ENCODE measurements around the gene ATAD3B. TPM values are rescaled to one million over a fixed set of nuclear protein-coding genes. Genes with fewer than 3 reads are reported as not detected.

ATAD3B gene
- total and polyA plus RNA-seq, 2 of the 13 experiments (the other 11 are each of a cell fraction or from before 2014, with no cell fraction given) = 9.6 to 31.1 TPM

DNA sequence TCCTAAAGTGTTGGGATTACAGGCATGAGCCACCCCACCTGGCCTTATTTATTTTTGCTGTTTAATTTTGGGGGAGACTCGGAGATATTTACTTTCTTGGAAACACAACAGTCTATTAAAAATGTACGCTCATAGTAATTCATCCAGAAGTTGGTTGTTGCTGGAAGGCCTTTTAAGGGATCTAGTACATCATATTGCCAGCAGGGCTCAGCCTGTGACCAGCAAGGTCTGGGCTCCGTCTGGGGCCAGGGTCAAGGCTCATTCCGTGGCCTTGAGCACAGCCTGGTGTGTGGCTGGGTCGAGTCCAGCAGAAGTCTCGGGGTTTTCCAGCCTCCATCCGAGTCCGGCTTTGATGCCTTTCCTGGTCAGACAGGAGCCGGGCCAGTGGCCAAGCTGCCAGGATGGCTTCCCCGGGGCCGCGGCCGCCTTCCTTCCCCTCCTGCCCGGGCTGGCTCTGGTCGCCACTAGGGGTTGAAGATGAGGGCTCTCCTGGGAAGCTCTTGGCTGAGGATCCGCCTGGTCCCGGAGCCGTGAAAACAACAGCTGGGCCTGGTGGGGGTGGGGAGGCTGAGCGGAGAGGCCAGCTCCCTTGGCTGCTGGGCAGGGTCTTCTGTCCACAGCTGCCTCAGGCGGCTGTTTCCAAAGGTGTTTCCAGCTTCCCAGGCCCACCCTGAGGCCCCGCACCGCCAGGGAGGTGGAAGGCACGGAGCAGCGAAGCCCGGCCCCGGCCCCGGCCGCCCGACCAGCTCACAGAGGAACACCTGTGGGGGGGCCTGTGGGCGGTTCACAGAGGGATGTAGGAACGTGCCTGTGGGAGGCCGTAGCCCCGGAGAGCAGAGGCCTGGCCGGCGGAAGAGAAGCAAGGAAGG is 41.2 kb upstream of the ATAD3B start (continued):
- TF ChIP-seq, protein P1, sequence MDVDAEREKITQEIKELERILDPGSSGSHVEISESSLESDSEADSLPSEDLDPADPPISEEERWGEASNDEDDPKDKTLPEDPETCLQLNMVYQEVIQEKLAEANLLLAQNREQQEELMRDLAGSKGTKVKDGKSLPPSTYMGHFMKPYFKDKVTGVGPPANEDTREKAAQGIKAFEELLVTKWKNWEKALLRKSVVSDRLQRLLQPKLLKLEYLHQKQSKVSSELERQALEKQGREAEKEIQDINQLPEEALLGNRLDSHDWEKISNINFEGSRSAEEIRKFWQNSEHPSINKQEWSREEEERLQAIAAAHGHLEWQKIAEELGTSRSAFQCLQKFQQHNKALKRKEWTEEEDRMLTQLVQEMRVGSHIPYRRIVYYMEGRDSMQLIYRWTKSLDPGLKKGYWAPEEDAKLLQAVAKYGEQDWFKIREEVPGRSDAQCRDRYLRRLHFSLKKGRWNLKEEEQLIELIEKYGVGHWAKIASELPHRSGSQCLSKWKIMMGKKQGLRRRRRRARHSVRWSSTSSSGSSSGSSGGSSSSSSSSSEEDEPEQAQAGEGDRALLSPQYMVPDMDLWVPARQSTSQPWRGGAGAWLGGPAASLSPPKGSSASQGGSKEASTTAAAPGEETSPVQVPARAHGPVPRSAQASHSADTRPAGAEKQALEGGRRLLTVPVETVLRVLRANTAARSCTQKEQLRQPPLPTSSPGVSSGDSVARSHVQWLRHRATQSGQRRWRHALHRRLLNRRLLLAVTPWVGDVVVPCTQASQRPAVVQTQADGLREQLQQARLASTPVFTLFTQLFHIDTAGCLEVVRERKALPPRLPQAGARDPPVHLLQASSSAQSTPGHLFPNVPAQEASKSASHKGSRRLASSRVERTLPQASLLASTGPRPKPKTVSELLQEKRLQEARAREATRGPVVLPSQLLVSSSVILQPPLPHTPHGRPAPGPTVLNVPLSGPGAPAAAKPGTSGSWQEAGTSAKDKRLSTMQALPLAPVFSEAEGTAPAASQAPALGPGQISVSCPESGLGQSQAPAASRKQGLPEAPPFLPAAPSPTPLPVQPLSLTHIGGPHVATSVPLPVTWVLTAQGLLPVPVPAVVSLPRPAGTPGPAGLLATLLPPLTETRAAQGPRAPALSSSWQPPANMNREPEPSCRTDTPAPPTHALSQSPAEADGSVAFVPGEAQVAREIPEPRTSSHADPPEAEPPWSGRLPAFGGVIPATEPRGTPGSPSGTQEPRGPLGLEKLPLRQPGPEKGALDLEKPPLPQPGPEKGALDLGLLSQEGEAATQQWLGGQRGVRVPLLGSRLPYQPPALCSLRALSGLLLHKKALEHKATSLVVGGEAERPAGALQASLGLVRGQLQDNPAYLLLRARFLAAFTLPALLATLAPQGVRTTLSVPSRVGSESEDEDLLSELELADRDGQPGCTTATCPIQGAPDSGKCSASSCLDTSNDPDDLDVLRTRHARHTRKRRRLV (CRISPR knock-in tag; IDR thresholded peaks at IDR 0.05) = peak; percentile 40; the same call in 1 of the 2 replicates
- TF ChIP-seq ZNF776 (CRISPR knock-in tag; IDR thresholded peaks at IDR 0.05) (no peak; the same call in 1 of the 2 replicates), CEBPG (CRISPR knock-in tag; IDR thresholded peaks at IDR 0.05) (no peak), CEBPB (IDR thresholded peaks at IDR 0.05; ENCODE audit: borderline replicate concordance, low read depth, low read length) (no peak), TBP (CRISPR knock-in tag; IDR thresholded peaks at IDR 0.05) (no peak), RBM22 (optimal IDR thresholded peaks at IDR 0.05; ENCODE audit: low read length) (peak; percentile 64), SIX1 (CRISPR knock-in tag; IDR thresholded peaks at IDR 0.05; ENCODE audit: borderline replicate concordance) (no peak), ZNF224 (CRISPR knock-in tag; IDR thresholded peaks at IDR 0.05) (no peak), SRSF9 (IDR thresholded peaks at IDR 0.05; ENCODE audit: borderline replicate concordance, insufficient read depth, low read depth, low read length, poor library complexity, severe bottlenecking) (no peak), PHF21A (CRISPR knock-in tag; IDR thresholded peaks at IDR 0.05) (no peak; the same call in 1 of the 2 replicates), RBFOX2 (IDR thresholded peaks at IDR 0.05; ENCODE audit: low read depth, low read length) (peak; percentile 95), ZNF354B (CRISPR knock-in tag; IDR thresholded peaks at IDR 0.05) (no peak), RFXANK (CRISPR knock-in tag; IDR thresholded peaks at IDR 0.05) (no peak), TBX3 (IDR thresholded peaks at IDR 0.05; ENCODE audit: borderline replicate concordance) (no peak)
- TF ChIP-seq, protein P2, sequence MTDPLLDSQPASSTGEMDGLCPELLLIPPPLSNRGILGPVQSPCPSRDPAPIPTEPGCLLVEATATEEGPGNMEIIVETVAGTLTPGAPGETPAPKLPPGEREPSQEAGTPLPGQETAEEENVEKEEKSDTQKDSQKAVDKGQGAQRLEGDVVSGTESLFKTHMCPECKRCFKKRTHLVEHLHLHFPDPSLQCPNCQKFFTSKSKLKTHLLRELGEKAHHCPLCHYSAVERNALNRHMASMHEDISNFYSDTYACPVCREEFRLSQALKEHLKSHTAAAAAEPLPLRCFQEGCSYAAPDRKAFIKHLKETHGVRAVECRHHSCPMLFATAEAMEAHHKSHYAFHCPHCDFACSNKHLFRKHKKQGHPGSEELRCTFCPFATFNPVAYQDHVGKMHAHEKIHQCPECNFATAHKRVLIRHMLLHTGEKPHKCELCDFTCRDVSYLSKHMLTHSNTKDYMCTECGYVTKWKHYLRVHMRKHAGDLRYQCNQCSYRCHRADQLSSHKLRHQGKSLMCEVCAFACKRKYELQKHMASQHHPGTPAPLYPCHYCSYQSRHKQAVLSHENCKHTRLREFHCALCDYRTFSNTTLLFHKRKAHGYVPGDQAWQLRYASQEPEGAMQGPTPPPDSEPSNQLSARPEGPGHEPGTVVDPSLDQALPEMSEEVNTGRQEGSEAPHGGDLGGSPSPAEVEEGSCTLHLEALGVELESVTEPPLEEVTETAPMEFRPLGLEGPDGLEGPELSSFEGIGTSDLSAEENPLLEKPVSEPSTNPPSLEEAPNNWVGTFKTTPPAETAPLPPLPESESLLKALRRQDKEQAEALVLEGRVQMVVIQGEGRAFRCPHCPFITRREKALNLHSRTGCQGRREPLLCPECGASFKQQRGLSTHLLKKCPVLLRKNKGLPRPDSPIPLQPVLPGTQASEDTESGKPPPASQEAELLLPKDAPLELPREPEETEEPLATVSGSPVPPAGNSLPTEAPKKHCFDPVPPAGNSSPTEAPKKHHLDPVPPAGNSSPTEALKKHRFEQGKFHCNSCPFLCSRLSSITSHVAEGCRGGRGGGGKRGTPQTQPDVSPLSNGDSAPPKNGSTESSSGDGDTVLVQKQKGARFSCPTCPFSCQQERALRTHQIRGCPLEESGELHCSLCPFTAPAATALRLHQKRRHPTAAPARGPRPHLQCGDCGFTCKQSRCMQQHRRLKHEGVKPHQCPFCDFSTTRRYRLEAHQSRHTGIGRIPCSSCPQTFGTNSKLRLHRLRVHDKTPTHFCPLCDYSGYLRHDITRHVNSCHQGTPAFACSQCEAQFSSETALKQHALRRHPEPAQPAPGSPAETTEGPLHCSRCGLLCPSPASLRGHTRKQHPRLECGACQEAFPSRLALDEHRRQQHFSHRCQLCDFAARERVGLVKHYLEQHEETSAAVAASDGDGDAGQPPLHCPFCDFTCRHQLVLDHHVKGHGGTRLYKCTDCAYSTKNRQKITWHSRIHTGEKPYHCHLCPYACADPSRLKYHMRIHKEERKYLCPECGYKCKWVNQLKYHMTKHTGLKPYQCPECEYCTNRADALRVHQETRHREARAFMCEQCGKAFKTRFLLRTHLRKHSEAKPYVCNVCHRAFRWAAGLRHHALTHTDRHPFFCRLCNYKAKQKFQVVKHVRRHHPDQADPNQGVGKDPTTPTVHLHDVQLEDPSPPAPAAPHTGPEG (CRISPR knock-in tag; IDR thresholded peaks at IDR 0.05) = no peak
- TF ChIP-seq, protein P3, sequence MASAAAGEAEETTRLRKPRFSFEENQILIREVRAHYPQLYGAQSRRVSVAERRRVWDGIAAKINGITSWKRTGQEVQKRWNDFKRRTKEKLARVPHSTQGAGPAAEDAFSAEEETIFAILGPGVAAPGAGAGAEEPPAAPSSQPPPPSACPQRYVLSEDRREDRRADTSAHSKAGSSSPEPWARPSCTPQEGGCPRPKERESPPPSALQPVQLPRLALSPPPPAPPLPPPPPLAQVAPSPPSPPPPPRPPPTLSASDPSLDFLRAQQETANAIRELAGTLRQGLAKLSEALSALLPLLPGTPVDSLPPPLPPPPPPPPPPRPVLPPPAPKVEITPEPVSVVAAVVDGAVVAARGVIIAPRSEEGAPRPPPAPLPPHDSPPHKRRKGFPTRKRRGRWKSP (CRISPR knock-in tag; IDR thresholded peaks at IDR 0.05) = no peak
